ENCODE results near the gene HMCN1.

GRCh38 chr1:185862235-185862634 lies 128.0 kb downstream of the HMCN1 start:
- no peak for TF ChIP-seq MAX (IDR thresholded peaks at IDR 0.05; ENCODE audit: low read depth, low read length)
- TF ChIP-seq, protein P1, sequence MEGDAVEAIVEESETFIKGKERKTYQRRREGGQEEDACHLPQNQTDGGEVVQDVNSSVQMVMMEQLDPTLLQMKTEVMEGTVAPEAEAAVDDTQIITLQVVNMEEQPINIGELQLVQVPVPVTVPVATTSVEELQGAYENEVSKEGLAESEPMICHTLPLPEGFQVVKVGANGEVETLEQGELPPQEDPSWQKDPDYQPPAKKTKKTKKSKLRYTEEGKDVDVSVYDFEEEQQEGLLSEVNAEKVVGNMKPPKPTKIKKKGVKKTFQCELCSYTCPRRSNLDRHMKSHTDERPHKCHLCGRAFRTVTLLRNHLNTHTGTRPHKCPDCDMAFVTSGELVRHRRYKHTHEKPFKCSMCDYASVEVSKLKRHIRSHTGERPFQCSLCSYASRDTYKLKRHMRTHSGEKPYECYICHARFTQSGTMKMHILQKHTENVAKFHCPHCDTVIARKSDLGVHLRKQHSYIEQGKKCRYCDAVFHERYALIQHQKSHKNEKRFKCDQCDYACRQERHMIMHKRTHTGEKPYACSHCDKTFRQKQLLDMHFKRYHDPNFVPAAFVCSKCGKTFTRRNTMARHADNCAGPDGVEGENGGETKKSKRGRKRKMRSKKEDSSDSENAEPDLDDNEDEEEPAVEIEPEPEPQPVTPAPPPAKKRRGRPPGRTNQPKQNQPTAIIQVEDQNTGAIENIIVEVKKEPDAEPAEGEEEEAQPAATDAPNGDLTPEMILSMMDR (IDR thresholded peaks at IDR 0.05; ENCODE audit: low read depth, low read length), result no peak
